GM12878 (cell line): ENCODE data around the gene IL1RL1. TPM values are rescaled to one million over a fixed set of nuclear protein-coding genes. Genes with fewer than 3 reads are reported as not detected.

Experiments
- ATAC-seq: fragments of 200-7000 bp; cut with Tn5 transposase; 3 replicates; pipeline ENCODE4 v1.9.1; 2020; ENCODE audit warnings: mild to moderate bottlenecking, moderate library complexity
- BruUV-seq: library from RNA; stranded (reverse); fragments of 400-500 nt; replicated peaks from 2 replicates; lab custom pipeline; 2021; lab: Mats Ljungman, UMichigan
- CTCF ChIA-PET: fragments of 300-600 bp; sonication (Branson Sonifier 250); formaldehyde crosslinking; extraction: SDS; loops from one replicate; lab custom pipeline; 2021; ENCODE audit warnings: inconsistent platforms; lab: Yijun Ruan, JAX
- POLR2A ChIA-PET: fragments of 350-600 bp; formaldehyde crosslinking; extraction: SDS; loops from one replicate; lab custom pipeline; 2021; ENCODE audit warnings: inconsistent platforms; lab: Charles Lee
- RAD21 ChIA-PET: fragments of 300-600 bp; sonication (Branson Sonifier 250); formaldehyde crosslinking; loops from one replicate; lab custom pipeline; 2023; ENCODE audit warnings: antibody characterized with exemption; ENCODE audit not compliant: unreplicated experiment; lab: Charles Lee
- SMC1A ChIA-PET: fragments of 300-600 bp; sonication (Branson Sonifier 250); formaldehyde crosslinking; loops from one replicate; lab custom pipeline; 2023; ENCODE audit not compliant: unreplicated experiment, uncharacterized antibody; lab: Charles Lee
- DNase-seq: peaks from one replicate; pipeline ENCODE4 v3.0.0-alpha.2; 2011; ENCODE audit warnings: low read depth, low spot score
- FAIRE-seq: peaks from 3 replicates; lab custom pipeline; 2011; peaks lifted over from hg19 to GRCh38; lab: Jason Lieb, UNC
- H2AFZ ChIP-seq: 2 replicates; pipeline ENCODE4 v1.6.0; 2011; ENCODE audit warnings: low read depth, low read length, control low read depth; ENCODE audit not compliant: control insufficient read depth
- H3K27ac ChIP-seq: 2 replicates; pipeline ENCODE4 v1.5.1; 2011; ENCODE audit warnings: control low read depth; ENCODE audit not compliant: control insufficient read depth, insufficient read depth
- H3K27me3 ChIP-seq, 2 experiments: replicated peaks in 1 of 2; 2 replicates each; pipeline versions ENCODE4 v1.6.0 to v1.6.1; 2011; ENCODE audit warnings: low read length in 1 of 2; ENCODE audit not compliant: control insufficient read depth in 2 of 2, insufficient read depth in 2 of 2
- H3K36me3 ChIP-seq, 2 experiments: 2 replicates each; pipeline ENCODE4 v1.5.1; 2011; ENCODE audit warnings: low read length in 1 of 2; ENCODE audit not compliant: control insufficient read depth in 2 of 2, insufficient read depth in 2 of 2
- H3K4me1 ChIP-seq: 2 replicates; pipeline ENCODE4 v1.6.1; 2011; ENCODE audit warnings: mild to moderate bottlenecking, low read length, moderate library complexity, mixed read lengths; ENCODE audit not compliant: control insufficient read depth, insufficient read depth
- H3K4me2 ChIP-seq: 2 replicates; pipeline ENCODE4 v1.6.0; 2011; ENCODE audit warnings: control low read depth; ENCODE audit not compliant: control insufficient read depth, insufficient read depth
- H3K4me3 ChIP-seq: fragments of 200-600 bp; sonication (generic); 2 replicates; pipeline ENCODE4 v1.5.1; 2016
- H3K79me2 ChIP-seq: 2 replicates; pipeline ENCODE4 v1.6.0; 2011; ENCODE audit warnings: low read length; ENCODE audit not compliant: control insufficient read depth, insufficient read depth
- H3K9ac ChIP-seq: 2 replicates; pipeline ENCODE4 v1.8.0; 2011; ENCODE audit warnings: low read length, control low read depth, mixed read lengths; ENCODE audit not compliant: control insufficient read depth, insufficient read depth
- H3K9me3 ChIP-seq: replicated peaks from 3 replicates; pipeline ENCODE4 v1.5.1; 2011; ENCODE audit warnings: mild to moderate bottlenecking, low read length; ENCODE audit not compliant: control insufficient read depth, insufficient read depth
- H4K20me1 ChIP-seq: 2 replicates; pipeline ENCODE4 v1.6.0; 2011; ENCODE audit not compliant: control insufficient read depth, insufficient read depth
- CBX5 ChIP-seq: sonication (generic); IDR thresholded peaks from 2 replicates; pipeline ENCODE4 v1.6.1; 2016; ENCODE audit warnings: low read depth, moderate library complexity, mild to moderate bottlenecking, inconsistent platforms
- NFYA ChIP-seq: IDR thresholded peaks from 2 replicates; pipeline ENCODE4 v1.6.1; 2011; ENCODE audit warnings: low read depth, mild to moderate bottlenecking, low read length, improper control_type of control experiment, borderline replicate concordance
- SIX5 ChIP-seq: IDR thresholded peaks from 2 replicates; pipeline ENCODE4 v1.6.1; 2011; ENCODE audit warnings: mild to moderate bottlenecking, low read depth, low read length, moderate library complexity; ENCODE audit not compliant: severe bottlenecking
- SPI1 ChIP-seq: IDR thresholded peaks from 2 replicates; pipeline ENCODE4 v1.6.1; 2011; ENCODE audit warnings: low read depth, mild to moderate bottlenecking, low read length, moderate library complexity, borderline replicate concordance; ENCODE audit not compliant: insufficient read depth
- WGBS: methylation state at CpG from one replicate; pipeline ENCODE4 v1.1.6; 2016; ENCODE audit warnings: low lambda C conversion rate; ENCODE audit not compliant: insufficient replicate concordance, insufficient coverage; ENCODE audit errors: missing lambda C conversion rate; 5-methylcytosine and 5-hydroxymethylcytosine counted together
- in situ Hi-C: fragments of 300-500 bp; cut with MboI; formaldehyde crosslinking; loops from 9 replicates; pipeline ENCODE4 v1.14.3; 2018; ENCODE audit warnings: mixed read lengths
- intact Hi-C: fragments of 100-400 bp; cut with micrococcal nuclease; formaldehyde crosslinking; loops from one replicate; pipeline ENCODE4 v1.14.2; 2022; ENCODE audit not compliant: unreplicated experiment
- polyA plus RNA-seq, 11 experiments: library from polyadenylated mRNA; depleted of rRNA in 4 of 11; unstranded in 6 of 11; stranded (reverse) in 5 of 11; fragments of >200 nt; fragmentation: Nextera tagmentation in 4 of 11; fragmentation: Illumina TruSeq in 1 of 11; extraction: Ambion mirVana in 4 of 11; extraction: Trizol in 1 of 11; gene quantifications; 1 replicate in 1 of 11; 2 replicates in 10 of 11; pipeline versions ENCODE4 v1.2.1 to v1.2.3, GENCODE V29; 2011 to 2016; ENCODE audit warnings: inconsistent platforms in 2 of 11, missing spikeins in 2 of 11, low read depth in 1 of 11
- total RNA-seq, 4 experiments: library from RNA; depleted of rRNA in 3 of 4; stranded (reverse); fragments of >200 nt in 3 of 4; fragmentation: Illumina TruSeq in 1 of 4; extraction: Trizol in 1 of 4; gene quantifications; 2 replicates each; pipeline versions ENCODE4 v1.2.1 to v1.2.3, GENCODE V29; 2013 to 2021

Gene IL1RL1
- total and polyA plus RNA-seq, 10 of the 15 experiments (the other 5 are each of a cell fraction or from before 2014, with no cell fraction given) = 0.08 to 0.18 TPM; not detected in 8

- SMC1A ChIA-PET = interaction anchor here (0.6 to 2.2 kb wide), 2 partner anchors 8 to 60 kb away, joined by 3 to 4 read pairs; no protein-coding TSS in a partner anchor
- H3K27ac ChIP-seq = no peak overlapping the region
- H4K20me1 ChIP-seq = no peaks in the 10 kb centered on the region
- TSS peak; percentile 25 for BruUV-seq
- H3K36me3 ChIP-seq = peaks cover 0 to under 1% of the 10 kb centered on the region in 2 experiments; a peak in 2 of 4 replicates
- no peak overlapping the region for H2AFZ ChIP-seq
- no peak for FAIRE-seq
- no peak overlapping the region for H3K4me3 ChIP-seq
- peaks cover under 1% of the 10 kb centered on the region; the same call in 2 of the 3 replicates for H3K9me3 ChIP-seq
- ATAC-seq = no peak
- H3K4me2 ChIP-seq = no peak overlapping the region
- intact Hi-C loops (no loop called here), in situ Hi-C loops (no loop called here)
- H3K9ac ChIP-seq = no peak overlapping the region
- CTCF ChIA-PET = no interaction called here
- H3K4me1 ChIP-seq = no peaks in the 10 kb centered on the region
- H3K79me2 ChIP-seq = no peaks in the 10 kb centered on the region
- POLR2A ChIA-PET = no interaction called here
- 19% methylated on average over 1 of the region's 1 CpG for WGBS
- TF ChIP-seq SIX5 (no peak), SPI1 (no peak)
- RAD21 ChIA-PET = no interaction called here
- H3K27me3 ChIP-seq = no peaks in the 10 kb centered on the region
- no peak for DNase-seq
Measured at GRCh38 chr2:102376052-102376591, 64.8 kb downstream of the IL1RL1 start.

- Histone ChIP-seq H3K27me3 (no peaks in the 10 kb centered on the region), H2AFZ (no peak overlapping the region), H3K4me3 (no peak overlapping the region; the same call in 1 of the 2 replicates), H3K9me3 (peaks cover 19% of the 10 kb centered on the region), H3K4me1 (peaks cover 29% of the 10 kb centered on the region), H3K79me2 (no peaks in the 10 kb centered on the region), H3K36me3 (peaks cover 3 to 7% of the 10 kb centered on the region in 2 experiments; a peak in 3 of 4 replicates), H3K9ac (no peak overlapping the region), H3K4me2 (no peak overlapping the region), H4K20me1 (no peaks in the 10 kb centered on the region), H3K27ac (no peak overlapping the region)
- in situ Hi-C loops = no loop called here
- CTCF ChIA-PET = interaction anchor here (0.6 to 0.7 kb wide), 2 partner anchors 10 to 350 kb away, joined by 3 read pairs; no protein-coding TSS in a partner anchor
- intact Hi-C loops = no loop called here
- FAIRE-seq (no peak), DNase-seq (no peak), ATAC-seq (no peak)
- SMC1A ChIA-PET = interaction anchor here (0.9 to 1.5 kb wide), 2 partner anchors 9 to 30 kb away, joined by 3 to 5 read pairs; no protein-coding TSS in a partner anchor
- TF ChIP-seq NFYA (no peak), CBX5 (peak; percentile 61; the same call in 1 of the 2 replicates)
- BruUV-seq = no TSS peak
- RAD21 ChIA-PET = no interaction called here
- POLR2A ChIA-PET = no interaction called here
Measured at GRCh38 chr2:102383722-102384121, 72.4 kb downstream of the IL1RL1 start.
